SK-N-SH treated with all-trans-retinoic acid at 6 μM for 48 hours (cell line): ENCODE results near the gene KRT14.
"Not testable (repeated sequence)": the region's sequence is repeated elsewhere in the genome, so short reads cannot be mapped to it uniquely, and the experiment has no call there.

Experiments
- PPARA ChIP-seq: fragments of 250-450 bp; sonication (Bioruptor Pico); IDR thresholded peaks from 2 replicates; pipeline ENCODE4 v1.5.0; 2020; ENCODE audit warnings: mild to moderate bottlenecking, borderline replicate concordance
- TCF4 ChIP-seq: fragments of 250-450 bp; sonication (Bioruptor Pico); IDR thresholded peaks from 2 replicates; pipeline ENCODE4 v1.8.0; 2021; ENCODE audit warnings: mild to moderate bottlenecking, moderate library complexity, borderline replicate concordance
- ZNF8 ChIP-seq: fragments of 450-650 bp; formaldehyde crosslinking; IDR thresholded peaks from 2 replicates; pipeline ENCODE4 v1.5.0; 2020; ENCODE audit warnings: mild to moderate bottlenecking, moderate library complexity
- TF ChIP-seq, protein P1 (sequence below): fragments of 250-450 bp; sonication (Bioruptor Pico); IDR thresholded peaks from 2 replicates; pipeline ENCODE4 v1.8.0; 2020; ENCODE audit warnings: mild to moderate bottlenecking, moderate library complexity, borderline replicate concordance

DNA sequence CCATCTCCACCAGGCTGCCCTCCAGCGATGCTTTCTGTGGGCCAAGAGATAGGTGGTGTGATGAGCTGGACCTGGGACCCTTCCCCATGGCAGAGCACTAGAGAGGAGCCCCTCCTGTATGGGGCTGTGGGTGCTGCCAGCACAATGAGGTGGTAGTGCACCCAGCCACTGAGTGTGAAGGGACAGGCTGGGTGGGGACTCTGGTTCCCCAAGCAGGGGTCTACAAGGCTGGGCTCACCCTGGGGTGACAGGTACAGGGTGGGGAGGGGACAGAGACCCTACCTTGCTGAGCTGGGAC lies 41.3 kb upstream of the KRT14 start:
- TF ChIP-seq, protein P1, sequence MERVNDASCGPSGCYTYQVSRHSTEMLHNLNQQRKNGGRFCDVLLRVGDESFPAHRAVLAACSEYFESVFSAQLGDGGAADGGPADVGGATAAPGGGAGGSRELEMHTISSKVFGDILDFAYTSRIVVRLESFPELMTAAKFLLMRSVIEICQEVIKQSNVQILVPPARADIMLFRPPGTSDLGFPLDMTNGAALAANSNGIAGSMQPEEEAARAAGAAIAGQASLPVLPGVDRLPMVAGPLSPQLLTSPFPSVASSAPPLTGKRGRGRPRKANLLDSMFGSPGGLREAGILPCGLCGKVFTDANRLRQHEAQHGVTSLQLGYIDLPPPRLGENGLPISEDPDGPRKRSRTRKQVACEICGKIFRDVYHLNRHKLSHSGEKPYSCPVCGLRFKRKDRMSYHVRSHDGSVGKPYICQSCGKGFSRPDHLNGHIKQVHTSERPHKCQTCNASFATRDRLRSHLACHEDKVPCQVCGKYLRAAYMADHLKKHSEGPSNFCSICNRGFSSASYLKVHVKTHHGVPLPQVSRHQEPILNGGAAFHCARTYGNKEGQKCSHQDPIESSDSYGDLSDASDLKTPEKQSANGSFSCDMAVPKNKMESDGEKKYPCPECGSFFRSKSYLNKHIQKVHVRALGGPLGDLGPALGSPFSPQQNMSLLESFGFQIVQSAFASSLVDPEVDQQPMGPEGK: not testable (repeated sequence)
- TF ChIP-seq TCF4; ZNF8 (CRISPR knock-in tag); PPARA (CRISPR knock-in tag): not testable (repeated sequence)
